Midbrain (tissue), 1 donor: ENCODE data around the gene METTL16.
"Not testable (repeated sequence)": the region's sequence is repeated elsewhere in the genome, so short reads cannot be mapped to it uniquely, and the experiment has no call there.

Experiments
- DNase-seq: peaks from one replicate; lab custom pipeline; 2025; lab: John Stamatoyannopoulos, UW

METTL16 gene

DNA sequence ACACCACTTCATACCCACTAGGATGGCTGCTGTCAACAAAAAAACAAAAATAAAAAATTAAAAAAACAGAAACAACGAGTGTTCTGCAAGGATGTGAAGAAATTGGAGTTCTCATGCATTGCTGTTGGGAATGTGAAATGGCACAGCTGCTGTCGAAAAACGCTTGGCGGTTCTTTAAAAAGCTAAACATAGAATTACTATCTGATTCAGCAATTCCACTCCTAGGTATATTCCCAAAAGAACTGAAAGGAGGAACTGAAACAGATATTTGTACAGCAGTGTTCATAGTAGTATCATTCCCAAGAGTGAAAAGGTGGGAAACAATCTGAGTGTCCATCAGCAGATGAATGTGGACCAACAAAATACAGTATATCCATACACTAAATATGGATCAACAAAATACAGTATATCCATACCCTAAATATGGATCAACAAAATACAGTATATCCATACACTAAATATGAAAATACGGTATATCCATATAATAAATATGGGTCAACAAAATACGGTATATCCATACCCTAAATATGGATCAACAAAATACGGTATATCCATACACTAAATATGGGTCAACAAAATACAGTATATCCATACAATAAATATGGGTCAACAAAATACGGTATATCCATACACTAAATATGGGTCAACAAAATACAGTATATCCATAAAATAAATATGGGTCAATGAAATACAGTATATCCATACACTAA lies 8.7 kb downstream of the METTL16 start:
- DNase-seq, result no peak

DNA sequence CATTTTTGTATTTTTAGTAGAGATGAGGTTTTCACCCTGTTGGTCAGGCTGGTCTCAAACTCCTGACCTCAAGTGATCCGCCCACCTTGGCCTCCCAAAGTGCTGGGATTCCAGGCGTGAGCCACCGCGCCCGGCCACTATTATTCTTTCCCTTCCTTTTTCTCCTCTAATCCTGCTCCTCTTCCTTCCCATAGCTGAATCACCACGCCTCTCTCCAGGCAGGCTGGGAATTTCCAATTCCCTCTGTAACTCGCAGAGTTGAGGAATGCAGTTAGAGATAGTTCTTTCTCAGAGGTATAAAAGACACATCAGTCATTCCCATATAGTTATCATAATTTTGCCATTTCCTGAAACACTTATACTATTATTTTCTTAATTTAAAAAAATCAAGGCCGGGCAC lies 11.2 kb downstream of the METTL16 start:
- no peak for DNase-seq

DNA sequence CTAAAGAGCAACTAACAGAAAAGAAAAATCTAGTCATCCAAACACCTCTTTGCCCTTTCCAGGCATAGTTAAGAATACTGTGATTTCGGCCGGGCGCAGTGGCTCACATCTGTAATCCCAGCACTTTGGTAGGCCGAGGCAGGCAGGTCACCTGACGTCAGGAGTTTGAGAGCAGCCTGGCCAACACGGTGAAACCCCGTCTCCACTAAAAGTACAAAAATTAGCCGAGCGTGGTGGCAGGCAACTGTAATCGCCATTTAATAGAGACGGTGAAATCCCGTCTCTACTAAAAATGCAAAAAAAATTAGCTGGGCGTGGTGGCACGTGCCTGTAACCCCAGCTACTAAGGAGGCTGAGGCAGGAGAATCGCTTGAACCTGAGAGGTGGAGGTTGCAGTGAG lies 22.4 kb downstream of the METTL16 start:
- DNase-seq, result not testable (repeated sequence)

DNA sequence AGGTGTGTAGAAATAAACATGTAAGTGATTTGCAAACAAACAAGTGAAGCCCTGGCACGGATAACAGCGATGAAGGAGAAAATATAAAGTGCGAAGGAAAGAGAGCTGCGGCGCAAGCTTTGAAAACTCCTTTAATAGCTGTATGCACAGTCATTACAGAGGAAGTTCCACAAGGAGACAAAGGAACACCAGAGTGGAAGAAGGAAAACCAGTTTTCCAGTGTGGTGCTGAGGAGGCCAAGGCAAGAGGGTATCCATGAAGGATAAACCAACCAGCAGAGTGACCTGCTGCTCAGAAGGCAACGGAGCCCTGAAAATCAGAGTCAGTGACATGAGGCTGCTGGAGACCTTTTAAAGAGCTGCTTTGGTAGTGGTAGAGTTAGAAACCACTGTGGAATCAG lies 24.4 kb downstream of the METTL16 start:
- no peak for DNase-seq

DNA sequence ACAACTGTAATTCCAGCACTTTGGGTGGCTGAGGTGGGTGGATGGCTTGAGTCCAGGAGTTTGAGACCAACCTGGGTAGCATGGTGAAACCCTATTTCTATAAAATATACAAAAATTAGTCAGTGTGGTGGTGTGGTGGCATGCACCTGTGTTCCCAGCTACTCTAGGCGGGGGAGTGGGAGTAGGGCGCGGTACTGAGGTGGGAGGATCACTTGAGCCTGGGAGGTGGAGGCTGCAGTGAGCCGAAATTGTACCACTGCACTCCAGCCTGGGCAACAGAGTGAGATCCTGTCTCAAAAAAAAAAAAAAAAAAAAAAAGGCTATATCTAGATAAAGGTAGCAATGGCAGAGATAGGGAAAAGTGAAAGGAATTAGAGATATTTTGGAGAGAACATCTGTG lies 25.0 kb downstream of the METTL16 start:
- DNase-seq, result not testable (repeated sequence)

DNA sequence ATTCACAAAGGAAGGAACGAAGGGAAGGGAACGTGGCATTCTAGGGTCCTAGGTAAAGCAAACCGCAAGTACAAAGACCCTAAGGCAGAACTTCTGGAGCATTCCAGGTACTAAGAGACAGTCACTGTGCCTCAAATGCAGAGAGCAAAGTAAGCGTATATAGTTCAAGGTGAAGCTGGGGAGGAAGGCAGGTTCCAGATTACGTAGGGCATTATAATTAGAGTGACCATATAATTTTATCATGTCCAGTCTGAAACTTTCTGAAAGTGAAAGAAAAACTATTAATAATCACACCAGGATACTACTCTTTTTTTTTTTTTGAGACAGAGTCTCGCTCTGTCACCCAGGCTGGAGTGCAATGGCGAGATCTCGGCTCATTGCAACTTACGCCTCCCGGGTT lies 25.7 kb downstream of the METTL16 start:
- no peak for DNase-seq

DNA sequence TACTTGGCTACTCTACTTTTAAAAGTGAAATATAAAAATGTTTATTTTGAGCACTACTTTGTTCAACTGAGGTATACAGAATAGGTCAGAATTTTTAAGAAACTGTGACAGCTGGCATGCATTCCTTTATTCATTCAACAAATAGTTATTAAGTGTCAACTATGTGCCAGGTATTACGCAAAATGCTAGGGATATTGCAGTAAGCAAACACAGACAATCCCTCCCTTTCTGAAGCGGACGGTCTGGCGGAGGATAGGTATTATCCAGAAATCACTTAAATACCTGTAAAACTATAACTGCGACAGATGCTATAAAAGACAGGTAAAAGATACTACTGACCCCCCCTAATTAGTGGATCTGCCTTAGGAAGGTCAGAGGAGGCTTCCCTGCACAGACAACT lies 26.1 kb downstream of the METTL16 start:
- no peak for DNase-seq

DNA sequence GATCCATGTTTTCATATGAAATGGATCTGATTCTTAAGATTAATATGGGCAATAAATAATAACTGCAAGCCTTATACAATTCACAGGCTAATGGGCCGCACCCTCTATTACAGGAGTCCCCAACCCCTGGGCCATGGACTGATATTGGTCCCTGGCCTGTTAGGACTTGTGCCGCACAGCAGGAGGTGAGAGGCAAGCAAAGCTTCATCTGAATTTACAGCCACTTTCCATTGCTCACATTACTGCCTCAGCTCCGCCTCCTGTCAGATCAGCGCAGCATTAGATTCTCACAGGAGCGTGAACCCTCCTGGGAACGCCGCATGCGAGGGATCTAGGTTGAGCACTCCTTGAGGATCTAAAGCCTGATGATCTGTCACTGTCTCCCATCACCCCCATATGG lies 26.8 kb downstream of the METTL16 start:
- no peak for DNase-seq

DNA sequence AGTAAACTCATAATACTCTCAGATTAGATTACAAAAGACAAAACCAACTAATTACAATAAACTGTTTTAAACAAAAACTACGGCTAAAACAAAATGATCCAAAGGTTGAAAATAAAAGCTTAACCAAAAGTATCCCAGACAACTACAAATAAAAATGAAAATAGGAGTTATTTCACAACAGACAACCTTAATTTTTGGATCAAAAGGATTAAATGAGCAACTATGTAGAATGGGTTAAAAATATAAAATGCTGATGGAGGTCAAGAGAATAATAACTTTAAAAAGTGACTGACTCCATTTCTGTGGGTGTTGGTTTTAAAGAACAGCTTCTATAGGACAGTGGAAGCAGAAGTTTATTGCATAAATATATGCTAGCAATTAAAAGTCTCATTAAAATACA lies 28.6 kb downstream of the METTL16 start:
- no peak for DNase-seq

DNA sequence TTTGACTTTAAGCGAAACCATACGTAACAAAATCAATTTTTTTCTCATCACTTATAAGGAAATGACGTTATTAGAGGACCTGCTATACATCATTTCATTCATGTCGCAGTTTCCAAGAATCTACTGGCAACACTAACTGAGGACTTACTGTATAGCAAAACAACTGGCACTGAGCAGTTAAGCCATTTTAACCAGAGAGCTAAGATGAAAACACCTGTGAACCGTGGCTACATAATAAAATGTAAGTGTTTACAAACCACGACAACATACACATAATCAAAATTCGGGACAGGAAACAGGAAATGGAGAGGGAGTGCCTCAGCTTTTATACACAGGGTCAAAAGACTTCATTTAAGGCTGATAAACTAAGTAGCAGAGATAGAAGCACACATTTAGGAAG lies 29.5 kb downstream of the METTL16 start:
- no peak for DNase-seq

DNA sequence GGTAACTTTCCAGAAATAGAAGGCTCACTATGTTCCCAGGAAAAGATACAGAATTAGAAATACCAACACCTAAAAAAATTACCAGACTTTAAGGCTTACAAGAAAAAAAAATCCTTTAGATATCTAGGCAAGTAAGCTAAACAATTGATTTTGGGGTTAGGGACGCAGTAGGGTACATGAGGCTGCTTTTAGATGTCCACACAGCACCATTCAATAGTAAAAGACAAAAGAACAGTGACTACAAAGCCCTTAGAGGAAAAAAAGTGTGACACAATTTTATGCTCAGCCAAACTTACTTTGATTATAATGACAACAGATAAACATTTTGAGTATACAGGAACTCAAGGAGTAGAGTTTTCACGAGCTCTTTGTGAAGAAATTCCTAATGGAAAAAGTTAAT lies 29.9 kb downstream of the METTL16 start:
- DNase-seq, result no peak

DNA sequence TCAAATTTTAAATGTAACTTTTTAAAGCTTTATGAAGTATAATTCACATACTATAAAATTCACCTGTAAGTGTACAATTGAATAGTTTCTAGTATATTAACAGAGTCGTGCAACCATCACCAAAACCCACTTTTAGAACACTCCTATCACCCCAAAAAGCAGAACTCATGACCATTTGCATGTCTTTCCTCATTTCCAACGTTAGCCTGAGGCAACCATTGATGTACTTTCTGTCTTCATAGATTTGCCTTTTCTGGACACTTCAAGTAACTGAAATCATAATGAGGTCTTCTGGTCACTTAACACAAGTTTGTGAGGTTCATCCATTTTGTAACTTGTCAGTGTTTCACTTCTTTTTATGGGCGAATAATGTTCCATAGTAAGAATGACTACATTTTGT lies 33.2 kb downstream of the METTL16 start:
- no peak for DNase-seq

DNA sequence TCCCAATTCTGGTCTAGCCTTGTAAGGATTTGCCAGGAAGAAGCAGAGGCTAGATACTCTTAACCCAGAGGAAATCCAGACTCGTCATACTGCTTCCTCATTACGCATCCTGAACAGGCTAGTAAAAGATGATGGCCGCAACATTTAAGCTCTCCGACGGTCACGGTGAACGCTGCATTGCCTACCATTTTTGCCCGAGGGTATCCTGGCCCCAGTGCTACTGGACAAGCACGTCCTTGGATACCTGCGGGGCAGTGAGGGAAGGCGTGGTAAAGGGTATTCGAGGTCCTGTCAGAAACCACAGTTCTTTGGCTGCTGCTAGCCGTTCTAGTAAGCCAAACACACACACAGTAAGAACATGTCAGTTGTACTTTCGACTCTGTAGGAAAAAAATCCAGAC lies 36.6 kb downstream of the METTL16 start:
- no peak for DNase-seq

DNA sequence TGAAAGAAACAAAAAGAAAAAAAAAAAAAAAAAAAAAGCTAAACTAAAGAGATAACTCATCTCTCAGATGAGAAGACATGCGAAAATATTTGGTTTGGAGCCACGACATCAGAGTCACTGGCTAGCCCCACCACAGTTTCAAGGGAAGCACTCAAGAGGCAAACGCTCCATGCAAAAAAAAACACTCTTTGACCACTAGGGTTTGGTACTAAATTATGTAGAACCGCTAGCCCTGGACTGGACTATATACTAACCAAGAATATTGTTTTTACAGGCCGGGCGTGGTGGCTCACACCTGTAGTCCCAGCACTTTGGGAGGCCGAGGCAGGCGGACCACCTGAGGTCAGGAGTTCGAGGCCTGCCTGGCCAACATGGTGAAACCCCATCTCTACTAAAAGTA lies 37.3 kb downstream of the METTL16 start:
- no peak for DNase-seq

DNA sequence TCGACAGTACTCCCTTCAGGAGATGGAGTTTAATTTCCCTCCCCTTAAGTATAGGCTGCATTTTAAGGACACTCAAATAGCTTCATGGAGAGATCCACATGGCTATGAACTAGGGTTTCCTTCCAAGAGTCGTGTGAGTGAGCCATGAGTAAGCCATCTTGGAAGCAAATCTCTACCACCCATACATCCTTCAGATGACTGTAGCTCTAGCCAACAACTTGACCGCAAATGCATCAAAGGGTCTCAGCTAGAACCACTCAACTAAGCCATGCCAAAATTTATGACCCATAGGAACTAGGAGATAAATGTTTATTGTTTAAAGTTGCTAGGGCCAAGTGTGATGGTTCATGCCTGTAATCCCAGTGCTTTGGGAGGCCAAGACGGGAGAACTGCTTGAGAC lies 43.4 kb downstream of the METTL16 start:
- no peak for DNase-seq

DNA sequence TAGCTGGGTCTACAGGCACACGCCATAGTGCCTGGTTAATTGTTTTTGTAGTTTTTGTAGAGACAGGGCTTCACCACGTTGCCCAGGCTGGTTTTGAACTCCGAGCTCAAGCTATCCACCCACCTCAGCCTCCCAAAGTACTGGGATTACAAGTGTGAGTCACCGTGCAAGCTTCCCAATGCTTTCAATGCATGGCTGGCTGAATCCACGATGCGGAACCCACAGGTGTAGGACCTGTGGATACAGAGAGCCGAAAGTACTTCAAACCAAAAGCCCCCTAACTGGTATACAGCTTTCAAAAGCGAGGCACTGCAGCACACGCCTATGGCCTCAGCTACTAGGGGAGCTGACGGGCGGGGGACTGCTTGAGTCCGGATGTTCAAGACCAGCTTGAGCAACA lies 44.8 kb downstream of the METTL16 start:
- no peak for DNase-seq

DNA sequence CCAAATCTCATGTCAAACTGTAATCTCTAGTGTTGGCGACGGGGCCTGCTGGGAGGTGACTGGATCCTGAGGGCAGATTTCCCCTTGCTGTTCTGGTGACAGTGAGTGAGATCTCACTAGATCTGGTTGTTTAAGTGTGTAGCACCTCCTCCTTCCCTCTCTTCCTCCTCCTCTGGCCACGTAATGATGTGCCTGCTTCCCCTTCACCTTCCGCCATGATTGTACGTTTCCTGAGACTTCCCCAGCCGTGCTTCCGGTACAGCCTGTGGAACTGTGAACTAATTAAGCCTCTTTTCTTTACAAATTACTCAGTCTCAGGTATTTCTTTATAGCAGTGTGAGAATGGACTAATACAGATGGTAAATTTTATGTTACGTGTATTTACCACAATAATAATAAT lies 49.2 kb downstream of the METTL16 start:
- no peak for DNase-seq

DNA sequence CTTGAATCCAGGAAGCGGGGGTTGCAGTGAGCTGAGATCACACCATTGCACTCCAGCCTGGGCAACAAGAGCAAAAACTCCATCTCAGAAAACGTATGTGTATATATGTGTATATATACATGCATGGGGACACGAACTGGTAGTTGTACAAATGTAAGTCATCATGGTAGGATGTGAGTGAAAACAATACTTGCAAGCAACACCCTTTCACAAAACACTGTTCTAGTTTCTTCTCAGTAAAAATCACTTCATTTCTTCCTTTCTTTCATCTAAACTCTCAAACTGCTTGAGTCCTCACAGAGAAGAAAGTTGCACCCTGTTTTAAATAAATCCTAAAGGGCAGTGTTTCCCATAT lies 51.8 kb downstream of the METTL16 start:
- DNase-seq, result no peak

DNA sequence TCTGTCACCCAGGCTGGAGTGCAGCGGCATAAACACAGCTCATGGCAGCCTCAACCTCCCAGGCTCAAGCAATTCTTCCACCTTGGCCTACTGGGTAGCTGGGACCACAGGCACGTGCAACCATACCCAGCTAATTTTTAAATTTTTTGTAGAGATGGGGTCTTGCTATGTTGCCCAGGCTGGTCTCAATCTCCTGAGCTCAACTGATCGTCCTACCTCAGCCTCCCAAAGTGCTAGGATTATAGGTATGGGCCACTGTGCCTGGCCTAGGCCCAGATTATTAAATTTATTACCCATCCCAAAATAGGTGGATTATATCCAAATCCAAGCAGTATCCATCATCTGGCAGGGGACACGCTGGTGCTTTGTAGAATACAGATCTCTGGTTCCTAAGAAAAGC lies 53.8 kb downstream of the METTL16 start:
- DNase-seq, result no peak

DNA sequence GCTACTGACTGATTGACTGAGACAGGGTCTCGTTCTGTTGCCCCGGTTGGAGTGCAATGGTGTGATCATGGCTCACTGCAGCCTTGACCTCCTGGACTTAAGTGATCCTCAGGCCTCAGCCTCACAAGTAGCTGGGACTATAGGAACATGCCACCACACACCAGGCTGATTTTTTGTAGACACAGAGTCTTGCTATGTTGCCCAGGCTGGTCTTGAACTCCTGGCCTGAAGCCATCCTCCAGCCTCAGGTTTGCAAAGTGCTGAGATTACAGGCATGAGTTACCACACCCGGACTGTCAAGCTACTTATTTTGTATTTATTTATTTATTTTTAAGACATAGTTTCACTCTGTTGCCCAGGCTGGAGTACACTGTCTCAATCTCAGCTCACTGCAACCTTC lies 55.2 kb downstream of the METTL16 start:
- no peak for DNase-seq

DNA sequence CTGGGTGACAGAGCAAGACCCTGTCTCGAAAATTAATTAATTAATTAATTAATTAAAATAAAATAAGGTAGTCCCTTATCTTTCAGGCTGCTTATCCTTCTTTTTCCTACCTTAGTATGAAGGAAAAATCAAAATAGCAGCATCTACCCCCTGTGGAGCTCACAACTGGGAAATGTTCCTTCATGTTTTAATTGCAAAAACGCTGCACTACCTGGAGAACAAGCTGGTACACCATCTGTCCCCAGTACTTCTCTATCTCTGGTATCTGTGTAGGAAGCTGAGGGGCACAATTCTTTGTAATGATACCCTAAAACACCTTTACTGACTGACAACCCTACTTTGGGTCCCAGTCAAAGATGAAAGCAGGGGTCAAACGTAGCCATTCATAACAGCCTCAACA lies 55.7 kb downstream of the METTL16 start:
- no peak for DNase-seq

DNA sequence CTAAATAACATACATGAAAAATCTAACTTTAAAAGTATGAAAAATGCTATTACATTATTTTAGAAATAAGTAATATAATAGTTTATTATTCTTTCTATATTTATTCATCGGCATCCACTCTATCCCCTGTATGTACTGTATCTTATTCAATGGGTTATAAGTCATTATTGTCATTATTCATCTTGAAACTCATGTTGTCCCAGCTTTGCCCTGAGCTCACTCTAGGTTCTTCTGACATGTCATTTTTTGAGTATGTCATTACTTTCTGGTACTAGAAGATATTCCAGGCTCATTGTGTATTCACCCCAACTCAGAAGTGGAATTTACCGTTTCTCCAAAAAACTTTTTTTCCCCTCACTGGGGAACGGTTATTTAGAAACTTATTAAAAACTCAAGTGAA lies 57.8 kb downstream of the METTL16 start:
- DNase-seq, result no peak

DNA sequence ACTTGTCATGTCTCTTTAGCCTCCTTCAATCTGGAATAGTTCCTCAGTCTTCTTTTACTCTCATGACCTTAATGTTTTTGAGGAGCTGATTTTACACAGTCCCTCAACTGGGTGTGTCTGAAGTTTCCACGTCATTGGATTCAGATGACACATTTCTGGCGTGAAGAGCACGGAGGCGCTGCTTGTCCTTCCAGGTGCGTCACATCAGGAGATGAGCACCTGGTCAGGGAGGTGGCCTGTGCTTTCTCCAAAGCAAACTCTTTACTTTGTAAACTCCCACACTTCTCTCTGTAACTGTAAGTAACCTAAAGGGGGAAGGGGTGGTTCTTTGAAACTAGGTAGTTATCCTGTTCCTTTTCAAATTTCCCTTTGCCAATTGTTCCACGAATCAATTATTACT lies 58.4 kb downstream of the METTL16 start:
- no peak for DNase-seq

DNA sequence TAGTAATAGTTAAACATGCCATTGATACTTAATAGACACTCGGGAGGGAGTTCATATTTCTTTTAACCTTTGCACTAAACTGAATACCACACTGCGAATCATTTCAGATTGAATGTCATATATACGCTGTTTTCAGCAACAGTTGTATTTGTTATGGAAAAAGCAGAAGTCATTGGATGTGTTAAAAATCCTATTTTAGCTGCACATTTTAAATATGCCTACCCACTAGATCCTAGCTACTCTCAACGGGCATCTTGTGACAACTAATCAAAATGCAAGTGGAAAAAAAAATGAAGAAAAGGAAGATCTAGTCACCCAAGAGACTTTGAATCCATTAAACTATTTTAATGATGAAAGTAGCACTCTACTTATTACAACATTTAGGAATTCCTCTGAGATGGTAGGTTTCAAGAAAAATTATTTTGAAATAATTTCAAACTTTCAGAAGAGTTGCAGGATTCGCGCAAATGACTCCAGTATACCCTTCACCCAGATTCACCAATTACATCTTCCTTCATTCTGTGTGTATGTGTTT lies 59.4 kb downstream of the METTL16 start:
- no peak for DNase-seq
